Measurements from ENCODE around the gene P3R3URF.

Gene P3R3URF

DNA sequence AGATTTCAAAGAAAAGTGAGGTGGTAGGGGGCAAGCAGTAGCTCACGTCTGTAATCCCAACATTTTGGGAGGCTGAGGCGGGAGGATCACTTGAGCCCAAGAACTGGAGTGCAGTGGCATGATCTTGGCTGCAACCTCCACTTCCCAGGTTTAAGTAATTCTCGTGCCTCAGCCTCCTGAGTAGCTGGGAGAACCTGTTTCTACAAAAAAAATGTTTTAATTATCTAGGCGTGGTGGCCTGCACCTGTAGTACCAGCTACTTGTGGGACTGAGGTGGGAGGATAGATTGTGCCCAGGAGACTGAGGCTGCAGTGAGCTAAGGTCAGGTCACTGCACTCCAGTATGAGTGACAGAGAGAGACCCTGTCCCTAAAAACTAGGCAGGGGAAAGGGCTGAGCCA is 4.0 kb downstream of the P3R3URF start:
- DNase-seq (ENCODE audit: low spot score), result no peak

DNA sequence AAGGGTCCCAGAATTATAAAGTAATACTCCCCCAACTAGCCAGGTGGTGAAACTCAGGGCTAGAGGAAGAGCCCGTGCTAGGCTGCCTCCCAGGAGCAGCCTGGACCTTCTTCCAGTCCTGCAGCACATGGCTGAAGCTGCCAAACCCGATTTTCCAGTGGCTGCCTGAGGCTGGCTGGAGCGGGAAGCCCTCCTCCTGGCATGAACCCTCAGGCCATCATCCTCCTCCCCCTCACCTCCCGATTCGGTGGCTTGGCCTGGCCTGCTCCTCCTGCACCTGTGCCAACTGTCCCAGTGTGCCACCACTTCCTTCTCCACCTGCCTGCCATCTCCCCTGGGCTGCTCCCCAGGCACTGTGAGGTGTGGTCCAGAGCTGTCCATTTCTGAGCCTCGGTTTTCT is 4.4 kb downstream of the P3R3URF start:
- no peak for DNase-seq (ENCODE audit: low spot score)

GRCh38 chr1:46171351-46171750 is 4.9 kb downstream of the P3R3URF start:
- DNase-seq (ENCODE audit: low spot score), result no peak

- no peak for DNase-seq (ENCODE audit: low spot score)
These were observed 6.4 kb downstream of the P3R3URF start for GRCh38 chr1:46169811-46170454.

DNA sequence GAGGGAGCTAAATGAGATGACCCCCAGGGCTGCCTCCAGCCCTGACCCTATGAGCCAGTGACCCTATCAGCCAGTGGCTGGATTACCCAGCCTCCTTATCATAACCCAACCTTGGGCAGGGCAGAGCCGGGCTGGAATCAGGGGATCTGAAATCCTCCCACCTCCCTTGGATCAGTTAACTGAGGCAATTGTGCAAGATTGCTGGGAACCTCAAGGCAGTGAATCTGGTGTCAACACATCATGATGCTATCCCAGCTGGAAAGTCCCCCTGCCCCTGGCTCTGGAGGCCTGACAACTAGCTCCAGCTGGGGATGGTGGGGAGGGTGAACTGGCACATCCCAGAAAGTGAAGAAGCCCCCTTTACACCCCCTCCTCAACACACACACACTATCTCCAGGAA is 7.8 kb downstream of the P3R3URF start:
- DNase-seq (ENCODE audit: low spot score), result no peak

DNA sequence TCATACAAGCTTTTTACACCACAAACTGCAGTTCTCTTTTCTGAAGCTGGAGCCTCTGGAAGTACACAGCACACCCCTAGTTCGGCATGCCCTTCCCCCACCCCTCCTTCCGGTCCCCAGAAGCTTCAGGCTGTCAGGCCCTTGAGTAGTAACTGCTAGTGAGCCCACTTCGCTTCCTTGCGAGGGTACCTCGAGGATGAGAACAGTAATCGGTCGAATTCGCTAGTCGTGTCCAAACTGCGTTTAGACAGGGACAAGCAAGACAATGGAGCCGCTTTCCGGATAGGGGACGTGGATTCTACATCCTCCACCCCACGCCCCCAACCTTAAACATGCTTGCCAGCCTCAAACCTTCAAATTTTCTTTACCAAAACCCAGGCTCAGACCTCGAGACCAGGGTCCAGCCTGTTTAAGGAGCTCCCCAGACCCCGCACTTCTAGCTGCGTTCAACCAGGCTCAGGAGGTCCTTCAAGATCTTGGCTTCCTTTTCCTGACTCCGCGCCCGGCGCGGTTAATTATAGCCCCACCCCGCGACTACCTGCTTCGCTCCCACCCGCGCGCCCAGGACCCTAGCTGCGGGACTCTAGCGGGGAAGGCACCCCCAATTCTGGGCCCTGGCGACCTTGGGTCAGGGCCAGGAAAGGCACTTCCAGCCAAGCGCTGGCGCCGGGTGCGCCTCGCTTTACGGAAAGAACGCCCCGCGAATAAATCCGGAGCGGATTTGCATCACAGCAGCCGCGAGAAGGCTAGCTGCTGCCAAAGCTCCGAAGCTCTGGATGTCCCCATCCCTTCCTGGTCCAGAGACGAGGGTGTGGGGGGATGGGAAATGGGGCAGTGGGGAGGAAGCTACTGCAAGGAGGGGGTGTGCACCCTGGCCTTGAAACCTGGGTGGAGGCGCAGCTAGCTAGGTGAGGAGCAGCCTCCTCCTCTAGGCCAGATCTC is 9.5 kb downstream of the P3R3URF start:
- no peak for DNase-seq (ENCODE audit: low spot score)

DNA sequence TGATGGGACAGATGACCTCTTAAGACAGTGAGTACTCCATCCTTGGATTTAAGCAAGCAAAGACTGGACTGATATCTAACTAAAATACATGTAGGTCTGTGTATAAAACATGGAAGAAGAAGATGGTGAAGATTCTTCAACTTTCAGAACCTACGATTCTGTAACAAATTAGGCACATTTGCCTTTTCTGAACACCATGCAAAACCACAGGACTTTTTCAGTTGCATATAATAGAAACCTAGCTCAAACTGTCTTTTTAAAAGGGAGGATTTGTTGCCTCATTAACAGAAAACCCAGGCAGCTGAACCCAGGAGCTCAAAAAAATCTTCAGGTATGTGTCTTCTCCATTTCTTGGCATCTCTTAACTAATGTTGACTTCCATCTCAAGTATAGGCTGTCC is 16.1 kb downstream of the P3R3URF start:
- no peak for DNase-seq (ENCODE audit: low spot score)

DNA sequence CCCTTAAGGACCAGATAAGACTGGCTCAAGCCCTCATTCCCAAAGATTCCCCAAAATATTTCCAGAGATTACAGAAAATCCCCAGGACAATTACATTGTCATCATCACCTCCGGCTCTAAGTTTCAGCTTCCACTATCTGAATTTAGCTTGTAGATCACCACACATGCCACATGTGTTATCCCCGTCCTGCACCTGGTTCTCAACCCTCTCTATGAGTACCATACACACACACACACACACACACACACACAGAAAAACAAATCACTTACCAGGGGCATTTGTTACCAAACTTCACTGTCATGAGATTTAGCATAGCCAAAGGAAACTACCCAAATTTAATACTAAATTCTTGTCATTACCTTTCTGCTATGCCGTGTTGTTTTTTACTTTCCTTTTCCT is 16.8 kb downstream of the P3R3URF start:
- DNase-seq (ENCODE audit: low spot score), result no peak

DNA sequence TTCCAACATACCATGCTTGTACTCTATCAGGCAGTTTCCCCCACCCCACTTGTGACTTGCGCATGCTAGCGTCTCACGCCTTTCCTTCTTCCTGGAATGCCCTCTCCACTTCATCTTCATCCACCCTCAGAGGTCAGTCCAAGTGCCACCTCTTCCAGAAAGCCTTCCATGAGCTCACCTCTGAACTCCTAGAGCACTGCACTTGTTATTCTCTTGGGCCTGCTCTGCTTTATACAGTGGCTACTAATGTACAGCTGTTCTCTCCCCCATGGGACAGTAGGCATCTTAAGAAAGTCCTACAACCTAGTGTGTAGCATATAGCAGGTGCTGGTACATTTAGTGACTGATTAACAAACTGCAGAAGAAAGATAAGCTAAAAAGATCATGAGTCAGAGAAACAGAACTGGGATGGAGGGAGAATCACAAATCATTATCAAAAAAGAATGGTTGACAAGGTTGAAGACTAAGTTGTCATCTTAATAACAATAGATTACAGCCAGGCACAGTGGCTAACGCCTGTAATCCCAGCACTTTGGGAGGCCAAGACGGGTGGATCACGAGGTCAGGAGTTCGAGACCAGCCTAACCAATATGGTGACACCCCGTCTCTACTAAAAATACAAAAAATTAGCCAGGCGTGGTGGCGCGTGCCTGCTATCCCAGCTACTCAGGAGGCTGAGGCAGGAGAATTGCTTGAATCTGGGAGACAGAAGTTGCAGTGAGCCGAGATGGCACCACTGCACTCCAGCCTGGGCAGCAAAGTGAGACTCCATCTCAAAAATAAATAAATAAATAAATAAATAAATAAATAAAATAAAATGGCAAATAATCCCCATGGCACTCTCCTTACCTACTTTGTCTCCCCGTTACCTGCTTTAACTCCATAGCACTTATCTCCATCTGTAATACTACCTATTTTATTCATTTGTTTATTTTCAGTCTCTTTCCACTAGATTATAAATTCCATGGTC is 17.7 kb downstream of the P3R3URF start:
- no peak for DNase-seq (ENCODE audit: low spot score)

- DNase-seq (ENCODE audit: low spot score), result no peak
These were observed 18.4 kb downstream of the P3R3URF start for GRCh38 chr1:46157916-46158311.

GRCh38 chr1:46153732-46154131 is 22.6 kb downstream of the P3R3URF start:
- no peak for DNase-seq (ENCODE audit: low spot score)

DNA sequence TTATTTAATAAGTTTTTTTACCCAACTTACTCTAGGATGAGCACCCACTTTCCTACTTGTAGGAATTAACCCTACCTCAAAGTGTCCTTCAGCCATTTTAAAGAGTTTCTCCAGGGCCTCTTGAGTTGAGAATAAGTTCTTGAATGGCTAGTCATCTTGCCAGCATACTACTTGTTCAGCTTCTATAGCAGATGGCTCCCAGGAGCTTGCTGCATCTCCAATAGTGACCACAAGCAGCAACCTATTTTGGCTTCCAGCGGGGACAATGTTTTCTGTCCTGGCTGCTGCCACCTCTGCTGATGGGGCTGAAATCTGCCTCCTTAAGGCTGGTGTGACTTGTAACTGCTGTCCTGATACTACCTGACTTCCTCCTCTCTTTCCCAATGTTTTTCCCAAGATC is 23.1 kb downstream of the P3R3URF start:
- no peak for DNase-seq (ENCODE audit: low spot score)

DNA sequence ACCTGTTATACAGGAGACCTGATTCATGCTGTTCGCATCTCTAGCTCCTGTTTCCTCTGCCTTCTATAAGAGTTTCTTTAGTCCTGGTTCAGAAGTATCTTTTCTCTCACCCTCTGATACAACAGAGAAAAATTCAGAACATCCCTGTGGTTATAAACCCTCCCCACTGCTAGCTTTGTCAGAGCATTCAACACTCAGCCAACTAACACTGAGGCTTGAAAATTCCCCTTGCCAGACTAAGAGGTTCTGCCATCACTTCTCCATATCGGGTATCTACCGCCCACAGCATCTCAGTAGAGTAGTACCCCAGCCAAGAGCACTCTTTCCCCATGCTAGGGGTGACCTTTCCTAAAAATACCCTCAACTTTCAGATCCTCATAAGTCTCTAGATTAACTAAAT is 24.3 kb downstream of the P3R3URF start:
- no peak for DNase-seq (ENCODE audit: low spot score)

DNA sequence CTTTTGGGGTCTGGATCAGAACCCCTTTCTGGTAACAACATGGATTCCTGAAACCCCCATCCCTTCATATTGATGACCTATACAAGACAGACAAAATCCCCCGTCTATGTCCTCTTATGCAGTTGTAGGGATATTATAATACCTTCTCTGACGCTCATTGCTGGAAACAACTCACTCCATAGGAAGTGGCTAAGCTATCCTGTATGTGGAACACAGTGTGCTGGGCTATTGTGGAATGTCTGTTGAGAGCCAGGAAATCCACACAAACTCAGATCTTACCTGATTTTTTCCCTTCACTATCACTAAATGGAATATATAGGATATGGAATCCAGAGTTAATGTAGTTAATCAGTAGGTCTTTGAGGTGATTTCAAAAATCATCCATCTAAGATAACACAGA is 26.2 kb downstream of the P3R3URF start:
- no peak for DNase-seq (ENCODE audit: low spot score)

- no peak for DNase-seq (ENCODE audit: low spot score)
These were observed 28.0 kb downstream of the P3R3URF start for GRCh38 chr1:46148318-46148717.

DNA sequence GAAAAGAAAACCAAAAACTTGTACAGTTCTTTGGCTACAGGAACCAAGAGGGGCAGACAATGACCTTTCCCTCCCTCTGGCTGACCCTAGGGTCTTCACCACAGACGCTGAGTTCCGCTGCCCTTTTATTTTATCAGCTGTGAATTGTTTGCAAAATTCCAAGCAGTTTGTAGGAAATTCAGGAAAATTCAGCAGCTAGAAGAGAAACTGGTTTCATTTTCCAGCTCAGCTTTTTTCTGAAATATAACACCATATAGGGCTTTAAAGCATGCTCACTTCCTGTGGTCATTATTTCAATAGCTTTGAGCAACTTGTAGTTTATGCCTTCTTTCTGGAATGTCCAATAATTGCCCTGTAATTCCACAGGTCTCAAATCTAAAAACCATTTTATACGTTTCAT is 38.4 kb downstream of the P3R3URF start:
- no peak for DNase-seq (ENCODE audit: low spot score)

GRCh38 chr1:46136711-46137110 is 39.6 kb downstream of the P3R3URF start:
- DNase-seq (ENCODE audit: low spot score), result no peak

DNA sequence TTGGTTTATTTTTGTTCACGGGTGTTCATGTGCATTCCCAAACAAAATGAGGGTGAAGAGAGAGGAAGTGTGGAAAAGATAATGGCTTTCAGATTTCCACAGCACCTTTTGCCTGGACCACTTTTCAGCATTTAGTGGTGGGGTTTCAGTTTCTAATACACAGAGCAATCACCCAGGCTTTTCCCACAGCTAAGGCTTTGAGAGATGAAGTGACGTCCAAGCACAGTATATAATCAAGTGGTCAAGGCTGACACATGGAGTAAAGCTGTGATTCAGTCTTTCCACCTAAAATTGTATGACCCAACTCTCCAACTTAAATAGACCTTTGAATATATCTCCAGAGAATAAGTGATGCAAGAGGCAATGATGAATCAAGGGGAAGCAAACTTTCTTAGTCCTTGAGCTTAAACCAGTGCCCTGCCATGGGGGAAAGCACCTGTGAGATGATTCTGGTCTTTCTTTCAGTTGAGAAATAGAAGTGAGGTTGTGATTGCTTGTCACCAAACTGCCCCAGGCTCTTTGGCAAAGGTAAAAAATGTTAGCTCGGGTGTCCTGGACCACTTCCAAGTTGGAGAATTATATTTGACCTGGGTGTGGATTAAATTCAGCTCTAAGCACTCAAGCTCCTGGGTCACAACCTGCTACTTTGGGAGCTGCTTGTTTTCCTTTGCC is 41.5 kb downstream of the P3R3URF start:
- peak; percentile 73 for DNase-seq (ENCODE audit: low spot score)

GRCh38 chr1:46133781-46134350 is 42.4 kb downstream of the P3R3URF start:
- no peak for DNase-seq (ENCODE audit: low spot score)

- DNase-seq (ENCODE audit: low spot score), result no peak
These were observed 43.1 kb downstream of the P3R3URF start for GRCh38 chr1:46133181-46133658.

DNA sequence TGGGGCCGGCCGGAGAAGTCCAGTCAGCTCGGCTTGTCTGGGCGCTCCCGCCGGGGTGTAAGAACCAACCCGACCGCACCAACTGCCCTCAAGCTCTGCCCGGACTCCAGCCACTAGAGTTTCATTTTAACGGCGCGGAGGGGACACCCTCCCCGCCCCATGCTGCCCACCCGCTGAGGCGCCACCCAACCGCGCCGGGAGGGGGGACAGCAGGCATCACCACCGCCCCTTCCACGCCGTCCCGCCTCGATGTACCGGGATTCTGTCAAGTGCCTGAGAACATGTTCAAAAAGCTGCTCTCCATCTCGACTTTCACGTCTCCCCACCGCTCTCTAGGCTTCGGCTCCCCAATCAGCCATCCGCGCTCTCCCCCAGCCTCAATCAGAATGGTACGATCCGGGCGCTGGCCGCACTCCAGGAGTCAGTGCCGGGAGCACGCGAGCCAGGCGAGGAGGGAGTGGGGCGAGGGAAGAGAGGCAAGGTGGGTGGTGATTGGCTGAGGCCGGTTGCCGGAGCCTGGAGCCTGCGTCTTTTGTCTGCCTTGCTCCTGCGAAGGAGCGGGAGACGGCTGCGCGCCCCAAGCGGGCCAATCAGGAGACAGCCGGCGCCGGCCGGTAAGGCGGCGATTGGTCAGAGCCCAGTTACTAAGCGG is 43.6 kb downstream of the P3R3URF start, which contains the start of gene PIK3R3:
TSS of gene PIK3R3 (minus strand) at position 101 of the 652 bp plus-strand sequence. CDS start 677 bp downstream, outside the sequence.
- DNase-seq (ENCODE audit: low spot score), result peak; percentile 98

Measured in RKO (cell line).